K562 (cell line): ENCODE data around the gene VTI1B. TPM values are rescaled to one million over a fixed set of nuclear protein-coding genes. Genes with fewer than 3 reads are reported as not detected.

Experiments
- ATAC-seq: fragments of 200-7000 bp; cut with Tn5 transposase; 3 replicates; pipeline ENCODE4 v1.9.1; 2020; ENCODE audit warnings: moderate library complexity
- BruUV-seq: library from RNA; stranded (reverse); fragments of 400-500 nt; replicated peaks from 2 replicates; lab custom pipeline; 2021; lab: Mats Ljungman, UMichigan
- CTCF ChIA-PET: fragments of 300-600 bp; formaldehyde crosslinking; extraction: SDS; loops from one replicate; lab custom pipeline; 2021; ENCODE audit warnings: low intra/inter-chr PET ratio; lab: Yijun Ruan, JAX
- POLR2A ChIA-PET: fragments of 300-600, 350-650 bp; sonication (Branson Sonifier 250); formaldehyde crosslinking; extraction: SDS; loops from one replicate; lab custom pipeline; 2021; ENCODE audit warnings: antibody characterized with exemption, inconsistent platforms; lab: Yijun Ruan, JAX
- DNase-seq, 4 experiments: peaks; one replicate each; pipeline versions ENCODE4 v3.0.0 to v3.0.0-alpha.2; 2011 to 2018; ENCODE audit warnings: low spot score in 3 of 4, mixed read lengths in 3 of 4; ENCODE audit errors: extremely low read depth in 1 of 4
- FAIRE-seq: peaks from 2 replicates; lab custom pipeline; 2011; peaks lifted over from hg19 to GRCh38; lab: Jason Lieb, UNC
- H2AFZ ChIP-seq: 2 replicates; pipeline ENCODE4 v1.6.0; 2011; ENCODE audit warnings: low read depth, low read length, control low read depth, inconsistent platforms
- H3K27ac ChIP-seq: fragments of 200-600 bp; 3 replicates; pipeline ENCODE4 v1.8.0; 2011; ENCODE audit warnings: low read depth, mild to moderate bottlenecking, control low read depth, inconsistent platforms, low read length, moderate library complexity, mixed read lengths; ENCODE audit errors: extremely low read depth
- H3K27me3 ChIP-seq, 2 experiments: fragments of 300-600 bp in 1 of 2; 2 replicates in 1 of 2; 3 replicates in 1 of 2; pipeline versions ENCODE4 v1.6.0 to v1.8.0; 2011; ENCODE audit warnings: inconsistent platforms in 2 of 2, low read length in 2 of 2, mild to moderate bottlenecking in 1 of 2, mixed read lengths in 1 of 2, moderate library complexity in 1 of 2; ENCODE audit not compliant: control insufficient read depth in 2 of 2, insufficient read depth in 2 of 2
- H3K36me3 ChIP-seq: fragments of 300-600 bp; 3 replicates; pipeline ENCODE4 v1.8.0; 2011; ENCODE audit warnings: mild to moderate bottlenecking, low read length, inconsistent platforms; ENCODE audit not compliant: control insufficient read depth, insufficient read depth
- H3K4me1 ChIP-seq, 2 experiments: fragments of 200-600 bp in 1 of 2; replicated peaks in 1 of 2; 2 replicates in 1 of 2; 3 replicates in 1 of 2; pipeline versions ENCODE4 v1.5.1 to v1.8.0; 2011; ENCODE audit warnings: inconsistent platforms in 2 of 2, low read length in 2 of 2, mild to moderate bottlenecking in 1 of 2, mixed read lengths in 1 of 2, moderate library complexity in 1 of 2; ENCODE audit not compliant: control insufficient read depth in 2 of 2, insufficient read depth in 2 of 2
- H3K4me2 ChIP-seq: 2 replicates; pipeline ENCODE4 v1.6.1; 2011; ENCODE audit warnings: low read length, control low read depth, inconsistent platforms, mixed read lengths; ENCODE audit not compliant: insufficient read depth
- H3K4me3 ChIP-seq: fragments of 200-600 bp; sonication (generic), shearing (Covaris generic); 2 replicates; pipeline ENCODE4 v1.5.1; 2016; ENCODE audit warnings: control low read depth, inconsistent platforms
- H3K79me2 ChIP-seq: fragments of 200-600 bp; 3 replicates; pipeline ENCODE4 v1.8.0; 2011; ENCODE audit warnings: low read length, inconsistent platforms; ENCODE audit not compliant: control insufficient read depth, insufficient read depth
- H3K9ac ChIP-seq, 2 experiments: 2 replicates each; pipeline versions ENCODE4 v1.6.0 to v1.6.1; 2011; ENCODE audit warnings: low read depth in 2 of 2, low read length in 2 of 2, control low read depth in 1 of 2, inconsistent platforms in 1 of 2, mild to moderate bottlenecking in 1 of 2, mixed read lengths in 1 of 2; ENCODE audit not compliant: insufficient read depth in 1 of 2
- H3K9me1 ChIP-seq: one replicate; pipeline ENCODE4 v1.6.0; 2011; ENCODE audit warnings: inconsistent platforms, mild to moderate bottlenecking, low read length, moderate library complexity; ENCODE audit not compliant: control insufficient read depth, insufficient read depth
- H3K9me3 ChIP-seq: replicated peaks from 2 replicates; pipeline ENCODE4 v1.5.1; 2011; ENCODE audit warnings: low read depth, low read length, inconsistent platforms; ENCODE audit not compliant: control insufficient read depth, insufficient read depth
- H4K20me1 ChIP-seq: replicated peaks from 2 replicates; pipeline ENCODE4 v1.6.1; 2011; ENCODE audit warnings: low read length, inconsistent platforms, mixed read lengths; ENCODE audit not compliant: control insufficient read depth, insufficient read depth
- WGBS: fragments of 100-300 bp; shearing (Covaris generic); methylation state at CpG from one replicate; pipeline ENCODE4 v1.1.6; 2016; ENCODE audit warnings: low coverage, mixed read lengths; ENCODE audit not compliant: insufficient coverage; ENCODE audit errors: missing lambda C conversion rate; 5-methylcytosine and 5-hydroxymethylcytosine counted together
- in situ Hi-C: fragments of 300-500 bp; cut with MboI; formaldehyde crosslinking; loops from 4 replicates; pipeline ENCODE4 v1.15.0; 2018; ENCODE audit warnings: inconsistent platforms, mixed read lengths
- intact Hi-C: fragments of 100-400 bp; cut with micrococcal nuclease; formaldehyde crosslinking; loops from 2 replicates; pipeline ENCODE4 v1.14.2; 2022
- polyA plus RNA-seq, 8 experiments: library from polyadenylated mRNA; depleted of rRNA in 4 of 8; stranded (reverse) in 5 of 8; unstranded in 3 of 8; fragments of >200 nt; fragmentation: Nextera tagmentation in 2 of 8; fragmentation: Illumina TruSeq in 1 of 8; extraction: Ambion mirVana in 2 of 8; extraction: Trizol in 1 of 8; gene quantifications; 2 replicates each; pipeline versions ENCODE4 v1.2.1 to v1.2.3, GENCODE V29; 2011 to 2014; ENCODE audit warnings: inconsistent platforms in 1 of 8, missing spikeins in 1 of 8
- total RNA-seq, 7 experiments: library from RNA; depleted of rRNA in 6 of 7; stranded (reverse); fragments of >200 nt in 6 of 7; fragmentation: Illumina TruSeq in 2 of 7; extraction: Trizol in 2 of 7; gene quantifications; 2 replicates each; pipeline versions ENCODE4 v1.2.1 to v1.2.3, GENCODE V29; 2011 to 2021; ENCODE audit warnings: low replicate concordance in 1 of 7
- TF ChIP-seq, protein P1 (sequence below), 2 experiments: fragments of 450-650 bp in 1 of 2; sonication (generic) in 1 of 2; formaldehyde crosslinking in 1 of 2; IDR thresholded peaks in 1 of 2; conservative IDR thresholded peaks in 1 of 2; 2 replicates each; pipeline versions ENCODE4 v1.6.1 to v1.8.1; 2016 to 2023; ENCODE audit warnings: mild to moderate bottlenecking in 2 of 2, moderate library complexity in 2 of 2, inconsistent platforms in 1 of 2, missing genetic modification reagents in 1 of 2
- TF ChIP-seq, protein P2 (sequence below): sonication (generic); formaldehyde crosslinking; IDR thresholded peaks from 2 replicates; pipeline ENCODE4 v1.4.0; 2020; ENCODE audit warnings: mild to moderate bottlenecking, missing genetic modification reagents

The VTI1B gene
- total and polyA plus RNA-seq, 9 of the 15 experiments (the other 6 are each of a cell fraction or from before 2014, with no cell fraction given), result 7.8 to 69.8 (median 50.1) TPM

DNA sequence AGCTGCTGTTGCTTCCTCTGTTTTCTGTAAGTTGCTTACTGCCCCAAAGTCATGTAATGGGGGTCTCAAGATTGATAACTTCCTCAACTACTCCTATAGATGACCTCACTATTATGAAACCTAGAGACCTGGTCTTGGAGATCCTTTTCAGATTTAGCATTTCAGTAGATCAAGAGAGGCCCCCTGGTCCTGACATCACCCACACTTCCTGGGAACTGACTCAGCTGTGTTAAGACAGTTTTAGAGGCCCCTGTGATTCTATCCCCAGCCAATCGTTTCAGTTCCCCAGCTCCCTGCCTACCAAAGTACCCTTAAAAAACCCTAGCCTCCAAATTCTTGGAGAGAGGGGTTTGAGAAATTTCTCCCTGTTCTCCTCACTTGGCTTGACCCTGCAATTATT, 63.9 kb downstream of the VTI1B start:
- Histone ChIP-seq H3K4me3 (no peak overlapping the region), H3K4me2 (no peak overlapping the region), H3K9me1 (no peaks in the 10 kb centered on the region), H3K9ac (no peak overlapping the region), H2AFZ (no peak overlapping the region), H3K27ac (no peak overlapping the region), H3K79me2 (no peaks in the 10 kb centered on the region), H3K4me1 (no peaks in the 10 kb centered on the region; a peak in 1 of 5 replicates), H3K27me3 (no peaks in the 10 kb centered on the region), H3K36me3 (no peaks in the 10 kb centered on the region), H4K20me1 (no peaks in the 10 kb centered on the region), H3K9me3 (no peaks in the 10 kb centered on the region)
- TF ChIP-seq, protein P1, sequence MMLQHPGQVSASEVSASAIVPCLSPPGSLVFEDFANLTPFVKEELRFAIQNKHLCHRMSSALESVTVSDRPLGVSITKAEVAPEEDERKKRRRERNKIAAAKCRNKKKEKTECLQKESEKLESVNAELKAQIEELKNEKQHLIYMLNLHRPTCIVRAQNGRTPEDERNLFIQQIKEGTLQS (IDR thresholded peaks at IDR 0.05), result 0 out of 2 replicates have a peak, but pooled peaks have one; percentile 27
- TF ChIP-seq, protein P1 (CRISPR knock-in tag; conservative IDR thresholded peaks at IDR 0.05), result no peak
- TF ChIP-seq, protein P2, sequence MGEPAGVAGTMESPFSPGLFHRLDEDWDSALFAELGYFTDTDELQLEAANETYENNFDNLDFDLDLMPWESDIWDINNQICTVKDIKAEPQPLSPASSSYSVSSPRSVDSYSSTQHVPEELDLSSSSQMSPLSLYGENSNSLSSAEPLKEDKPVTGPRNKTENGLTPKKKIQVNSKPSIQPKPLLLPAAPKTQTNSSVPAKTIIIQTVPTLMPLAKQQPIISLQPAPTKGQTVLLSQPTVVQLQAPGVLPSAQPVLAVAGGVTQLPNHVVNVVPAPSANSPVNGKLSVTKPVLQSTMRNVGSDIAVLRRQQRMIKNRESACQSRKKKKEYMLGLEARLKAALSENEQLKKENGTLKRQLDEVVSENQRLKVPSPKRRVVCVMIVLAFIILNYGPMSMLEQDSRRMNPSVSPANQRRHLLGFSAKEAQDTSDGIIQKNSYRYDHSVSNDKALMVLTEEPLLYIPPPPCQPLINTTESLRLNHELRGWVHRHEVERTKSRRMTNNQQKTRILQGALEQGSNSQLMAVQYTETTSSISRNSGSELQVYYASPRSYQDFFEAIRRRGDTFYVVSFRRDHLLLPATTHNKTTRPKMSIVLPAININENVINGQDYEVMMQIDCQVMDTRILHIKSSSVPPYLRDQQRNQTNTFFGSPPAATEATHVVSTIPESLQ (CRISPR knock-in tag), result no peak
- intact Hi-C loops (no loop called here), in situ Hi-C loops (no loop called here)
- FAIRE-seq (no peak), DNase-seq (no peak), ATAC-seq (no peak; the same call in 2 of the 3 replicates)
- ChIA-PET CTCF (no interaction called here), POLR2A (interaction anchor here (0.5 to 1.5 kb wide), 4 partner anchors 11 to 39 kb away, joined by 3 to 8 read pairs (median 4); partner anchors contain the start of gene PIGH)
- no TSS peak for BruUV-seq
- WGBS, result no CpG with 5 or more reads among the region's 1 CpG
